GM18498 (cell line): Measurements from ENCODE around the gene ACVR1.

Experiments
- ATAC-seq: cut with Tn5 transposase; IDR thresholded peaks from one replicate; pipeline ENCODE4 v1.9.1; 2021; ENCODE audit warnings: mild to moderate bottlenecking, moderate library complexity; ENCODE audit not compliant: unreplicated experiment

Gene ACVR1

GRCh38 chr2:157803476-157803875 lies 72.7 kb downstream of the ACVR1 start:
- ATAC-seq: no peak

- ATAC-seq: no peak
Observed at GRCh38 chr2:157800838-157801495, 75.2 kb downstream of the ACVR1 start.

DNA sequence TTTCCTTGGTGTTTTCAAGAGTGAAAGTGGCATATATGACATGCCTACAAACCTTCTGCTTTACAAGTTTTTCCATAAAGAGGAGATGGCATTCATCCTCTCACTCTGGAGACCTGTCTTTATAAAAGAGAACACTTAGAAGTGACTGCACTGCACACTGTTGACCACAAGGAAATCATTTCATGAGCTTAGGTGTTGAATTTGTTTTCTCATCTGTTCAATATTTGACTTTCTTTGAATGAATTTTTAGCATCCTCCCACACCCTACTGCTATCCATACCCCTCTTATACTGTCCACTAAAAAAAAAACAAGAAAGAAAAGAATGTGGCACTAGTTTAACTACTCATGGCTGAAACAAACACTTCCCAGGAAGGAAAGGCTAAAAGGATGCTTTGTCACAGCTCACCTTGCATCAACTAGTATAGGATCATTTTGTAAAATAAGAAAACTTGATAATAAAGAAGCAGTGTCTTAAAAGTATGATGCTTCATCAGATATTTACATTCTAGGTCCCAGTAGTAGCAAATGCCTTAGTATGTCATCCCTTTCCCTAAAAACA lies 83.0 kb downstream of the ACVR1 start:
- ATAC-seq: no peak

- no peak for ATAC-seq
Observed at GRCh38 chr2:157792335-157793052, 83.6 kb downstream of the ACVR1 start.

DNA sequence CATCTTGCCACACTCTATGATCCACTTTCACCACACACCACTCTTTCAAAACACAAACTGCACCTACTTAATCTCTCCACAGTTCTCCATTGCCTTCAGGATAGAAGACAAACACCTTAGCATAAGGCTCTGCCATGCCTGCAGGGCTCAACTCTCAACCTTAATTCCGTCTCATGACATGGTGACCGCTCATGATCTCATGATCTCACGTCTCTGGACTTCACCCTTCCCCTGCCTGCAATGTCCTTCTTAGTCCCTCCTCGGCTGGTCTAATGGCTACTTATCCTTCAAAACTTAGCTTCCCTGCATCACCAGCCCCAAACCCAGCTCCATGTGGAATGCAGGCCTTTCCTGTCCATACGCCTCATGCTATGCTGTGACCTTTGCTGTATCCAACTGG lies 85.3 kb downstream of the ACVR1 start:
- no peak for ATAC-seq

DNA sequence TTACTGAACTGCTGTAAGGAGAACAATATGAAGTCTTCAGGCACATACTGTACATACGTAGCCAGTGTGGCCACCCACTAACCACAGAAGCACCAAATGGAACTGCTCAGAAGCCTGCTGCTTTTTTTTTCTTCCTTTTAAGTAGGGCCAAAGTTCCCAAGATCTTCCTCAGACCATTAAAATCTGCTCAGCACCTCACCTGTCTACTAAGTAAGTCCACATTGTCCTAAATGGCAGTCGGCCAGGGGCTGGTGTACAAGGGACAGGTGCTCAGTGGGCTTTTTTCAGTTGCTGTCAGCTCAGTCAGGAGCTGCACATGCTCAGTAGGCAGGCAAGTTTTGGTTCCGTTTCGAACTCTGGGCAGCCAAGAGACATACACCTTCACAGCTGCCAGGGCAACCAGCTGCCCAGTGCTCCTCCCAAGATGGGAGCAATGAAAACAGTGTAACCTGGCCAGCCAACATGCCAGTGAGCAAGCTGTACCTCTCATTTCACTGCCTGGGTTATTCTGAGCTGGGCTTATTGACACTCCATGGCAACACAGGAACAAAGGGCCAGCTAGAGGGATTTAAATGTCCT lies 86.1 kb downstream of the ACVR1 start:
- no peak for ATAC-seq

GRCh38 chr2:157789256-157789655 lies 86.9 kb downstream of the ACVR1 start:
- ATAC-seq: no peak

GRCh38 chr2:157788201-157788600 lies 87.9 kb downstream of the ACVR1 start:
- ATAC-seq: no peak

DNA sequence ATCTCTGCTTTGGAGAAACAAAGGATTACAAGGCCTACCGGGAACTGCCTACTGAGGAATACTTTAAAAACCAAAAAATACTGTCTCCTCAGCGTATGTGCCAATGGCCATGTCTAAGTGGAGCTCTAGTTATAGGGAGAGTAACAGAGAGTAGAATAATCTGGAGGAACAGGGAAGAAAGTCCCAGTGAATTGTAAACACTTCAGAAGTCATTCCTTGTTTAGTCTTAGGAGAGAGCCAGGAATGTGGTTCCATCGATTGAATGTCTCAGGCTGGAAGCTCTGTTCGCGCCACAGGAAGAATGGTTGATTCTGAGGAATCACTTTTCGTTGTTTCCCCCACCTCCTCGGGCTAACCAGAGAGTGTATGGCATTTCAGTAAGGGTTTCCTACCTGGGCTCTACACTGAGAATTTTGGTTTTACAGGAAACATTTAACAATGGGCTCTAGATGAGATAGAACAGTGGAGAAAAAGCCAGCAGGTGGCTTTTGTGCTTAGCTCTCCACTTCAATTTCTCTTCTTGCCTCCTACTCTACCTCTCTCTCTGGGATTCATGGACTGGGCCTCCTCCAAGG lies 88.7 kb downstream of the ACVR1 start:
- ATAC-seq: no peak

DNA sequence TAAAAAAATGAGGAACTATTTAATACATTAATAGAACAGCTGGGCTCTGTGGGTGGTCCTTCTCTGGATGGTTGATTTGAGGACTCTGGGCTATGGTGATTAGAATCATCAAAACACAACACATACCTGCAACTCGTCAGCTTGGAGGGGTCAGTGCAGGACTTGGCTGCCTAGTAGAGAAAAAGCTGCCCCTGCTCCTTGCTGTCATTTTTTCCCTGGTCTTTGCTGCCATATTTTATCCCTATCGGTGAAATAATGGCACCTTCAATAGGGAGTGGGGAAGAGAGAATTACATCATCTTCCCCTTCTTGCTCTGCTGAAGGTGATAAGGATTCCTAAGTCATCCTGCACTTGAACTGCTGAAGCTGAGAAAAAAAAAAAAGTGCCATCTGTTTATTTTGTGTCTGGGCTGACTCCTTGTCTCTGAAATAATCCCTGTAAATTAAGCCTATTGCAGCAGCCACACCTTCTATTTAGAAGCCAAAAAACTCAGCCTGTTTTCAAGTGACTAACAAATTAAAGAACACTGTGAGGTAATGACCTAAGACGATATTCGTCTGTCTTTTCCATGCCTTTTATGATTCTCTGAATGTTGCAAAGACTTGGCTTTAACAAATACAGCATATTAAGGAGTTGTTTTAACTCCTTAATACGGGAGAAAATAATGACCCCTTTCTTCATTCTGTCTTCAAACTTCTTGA lies 89.3 kb downstream of the ACVR1 start:
- no peak for ATAC-seq

- no peak for ATAC-seq
Observed at GRCh38 chr2:157785866-157786662, 90.1 kb downstream of the ACVR1 start.

- no peak for ATAC-seq
Observed at GRCh38 chr2:157785200-157785599, 90.9 kb downstream of the ACVR1 start.

GRCh38 chr2:157784823-157785175 lies 91.3 kb downstream of the ACVR1 start:
- no peak for ATAC-seq

GRCh38 chr2:157784169-157784822 lies 91.8 kb downstream of the ACVR1 start:
- no peak for ATAC-seq

DNA sequence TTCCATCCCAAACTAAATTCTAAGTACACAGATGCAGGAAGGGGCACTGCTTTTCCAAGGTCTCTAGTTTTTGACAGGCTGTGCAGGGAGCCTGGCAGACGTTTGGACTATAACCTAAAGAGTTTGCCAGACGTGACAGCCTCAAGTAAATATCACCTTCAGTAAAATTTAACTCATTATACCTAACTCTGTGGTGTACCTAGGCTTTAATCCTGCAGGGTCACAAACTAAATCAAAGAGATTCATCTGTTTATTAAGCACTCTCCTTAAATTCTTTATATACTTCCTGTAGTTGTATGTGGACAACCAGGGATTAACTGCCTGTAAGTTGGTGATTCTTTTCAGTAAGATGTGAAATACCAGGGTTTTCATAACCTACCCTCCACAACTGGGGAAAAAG lies 92.9 kb downstream of the ACVR1 start:
- ATAC-seq: no peak

- no peak for ATAC-seq
Observed at GRCh38 chr2:157782057-157782845, 93.9 kb downstream of the ACVR1 start.

- no peak for ATAC-seq
Observed at GRCh38 chr2:157780211-157780610, 95.9 kb downstream of the ACVR1 start.

GRCh38 chr2:157779794-157780193 lies 96.3 kb downstream of the ACVR1 start:
- no peak for ATAC-seq

- ATAC-seq: no peak
Observed at GRCh38 chr2:157777427-157777826, 98.7 kb downstream of the ACVR1 start.
